Upper lobe of right lung (tissue), 1 donor: ENCODE data around the gene LMAN1L. TPM values are rescaled to one million over a fixed set of nuclear protein-coding genes. Genes with fewer than 3 reads are reported as not detected.

Experiments used
- ATAC-seq: fragments of 200-7000 bp; cut with Tn5 transposase; one replicate; pipeline ENCODE4 v1.9.1; 2020; ENCODE audit warnings: mild to moderate bottlenecking, moderate library complexity
- DNase-seq: peaks from one replicate; pipeline ENCODE4 v3.0.0-alpha.2; 2020
- H3K27ac ChIP-seq: fragments of 200-600 bp; one replicate; pipeline ENCODE4 v1.8.0; 2022
- H3K27me3 ChIP-seq: fragments of 200-600 bp; one replicate; pipeline ENCODE4 v1.8.0; 2022; ENCODE audit warnings: mild to moderate bottlenecking
- H3K36me3 ChIP-seq: fragments of 200-600 bp; one replicate; pipeline ENCODE4 v1.8.0; 2022
- H3K4me1 ChIP-seq: fragments of 200-600 bp; one replicate; pipeline ENCODE4 v1.8.0; 2022
- H3K4me3 ChIP-seq: fragments of 200-600 bp; one replicate; pipeline ENCODE4 v1.8.0; 2022; ENCODE audit warnings: mild to moderate bottlenecking
- H3K9me3 ChIP-seq: fragments of 200-600 bp; one replicate; pipeline ENCODE4 v1.8.0; 2022
- intact Hi-C: fragments of 100-400 bp; cut with DNase I; formaldehyde crosslinking; loops from one replicate; pipeline ENCODE4 v1.11.0; 2022
- total RNA-seq: library from RNA; stranded (reverse); fragmentation: NEBNext Ultra II Directional; extraction: Animal tissue kit (Norgen Biotek cat#: 25700); gene quantifications from one replicate; pipeline ENCODE4 v1.2.1, GENCODE V29; 2021
- TF ChIP-seq, protein P1 (sequence below): fragments of 200-600 bp; IDR thresholded peaks from one replicate; pipeline ENCODE4 v1.8.0; 2022; ENCODE audit warnings: antibody characterized with exemption
- donor health status: DM: no; HTN: yes; CAD: no; lungs with severe emphysema.

LMAN1L gene
- total RNA-seq, 1 donor from 2014 or later = not detected

- H3K4me3 ChIP-seq = no peak overlapping the region
- no peak for ATAC-seq
Observed at GRCh38 chr15:74850393-74850792, 37.8 kb downstream of the LMAN1L start.

DNA sequence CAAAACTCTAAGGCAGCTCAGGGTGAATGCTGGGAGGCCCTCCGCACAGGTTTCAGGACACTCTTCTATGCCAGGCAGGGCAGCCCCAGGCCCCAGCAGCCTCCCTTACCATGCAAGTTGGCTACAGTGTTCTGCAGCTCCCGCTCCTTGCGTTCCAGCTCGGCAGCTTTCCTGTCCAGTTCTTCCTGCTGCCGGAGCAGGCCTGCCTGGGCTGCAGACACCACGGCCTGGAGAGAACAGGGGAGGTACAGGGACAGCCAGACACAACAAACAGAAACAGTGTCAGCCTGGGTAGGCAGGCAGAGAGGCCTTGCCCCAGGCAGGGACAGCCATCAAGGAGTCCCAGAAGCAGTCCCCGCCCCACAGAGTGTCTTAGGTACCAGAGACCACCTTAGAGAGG, 39.3 kb downstream of the LMAN1L start:
- peaks cover 2% of the 10 kb centered on the region for H3K4me1 ChIP-seq
- H3K27me3 ChIP-seq = no peaks in the 10 kb centered on the region
- peaks cover 75% of the 10 kb centered on the region for H3K36me3 ChIP-seq
- DNase-seq = no peak
- no peaks in the 10 kb centered on the region for H3K9me3 ChIP-seq
- no peak overlapping the region for H3K4me3 ChIP-seq
- no peak overlapping the region for H3K27ac ChIP-seq
- TF ChIP-seq, protein P1, sequence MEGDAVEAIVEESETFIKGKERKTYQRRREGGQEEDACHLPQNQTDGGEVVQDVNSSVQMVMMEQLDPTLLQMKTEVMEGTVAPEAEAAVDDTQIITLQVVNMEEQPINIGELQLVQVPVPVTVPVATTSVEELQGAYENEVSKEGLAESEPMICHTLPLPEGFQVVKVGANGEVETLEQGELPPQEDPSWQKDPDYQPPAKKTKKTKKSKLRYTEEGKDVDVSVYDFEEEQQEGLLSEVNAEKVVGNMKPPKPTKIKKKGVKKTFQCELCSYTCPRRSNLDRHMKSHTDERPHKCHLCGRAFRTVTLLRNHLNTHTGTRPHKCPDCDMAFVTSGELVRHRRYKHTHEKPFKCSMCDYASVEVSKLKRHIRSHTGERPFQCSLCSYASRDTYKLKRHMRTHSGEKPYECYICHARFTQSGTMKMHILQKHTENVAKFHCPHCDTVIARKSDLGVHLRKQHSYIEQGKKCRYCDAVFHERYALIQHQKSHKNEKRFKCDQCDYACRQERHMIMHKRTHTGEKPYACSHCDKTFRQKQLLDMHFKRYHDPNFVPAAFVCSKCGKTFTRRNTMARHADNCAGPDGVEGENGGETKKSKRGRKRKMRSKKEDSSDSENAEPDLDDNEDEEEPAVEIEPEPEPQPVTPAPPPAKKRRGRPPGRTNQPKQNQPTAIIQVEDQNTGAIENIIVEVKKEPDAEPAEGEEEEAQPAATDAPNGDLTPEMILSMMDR = no peak
- ATAC-seq = no peak
- intact Hi-C loops = no loop called here

More at GRCh38 chr15:74850393-74850792, 37.8 kb downstream of the LMAN1L start:
- no peak for DNase-seq
- Histone ChIP-seq H3K27me3 (no peaks in the 10 kb centered on the region), H3K4me1 (no peaks in the 10 kb centered on the region), H3K9me3 (no peaks in the 10 kb centered on the region), H3K36me3 (peaks cover 91% of the 10 kb centered on the region), H3K27ac (no peak overlapping the region)
- intact Hi-C loops = no loop called here
- TF ChIP-seq, protein P1 = no peak

GRCh38 chr15:74854453-74855022, 41.9 kb downstream of the LMAN1L start:
- TF ChIP-seq, protein P1 = no peak
- H3K4me3 ChIP-seq = no peak overlapping the region
- DNase-seq (no peak), ATAC-seq (no peak)
- H3K4me1 ChIP-seq = peaks cover 19% of the 10 kb centered on the region
- no peaks in the 10 kb centered on the region for H3K9me3 ChIP-seq
- no peaks in the 10 kb centered on the region for H3K27me3 ChIP-seq
- intact Hi-C loops = no loop called here
- H3K27ac ChIP-seq = no peak overlapping the region
- peaks cover 50% of the 10 kb centered on the region for H3K36me3 ChIP-seq

DNA sequence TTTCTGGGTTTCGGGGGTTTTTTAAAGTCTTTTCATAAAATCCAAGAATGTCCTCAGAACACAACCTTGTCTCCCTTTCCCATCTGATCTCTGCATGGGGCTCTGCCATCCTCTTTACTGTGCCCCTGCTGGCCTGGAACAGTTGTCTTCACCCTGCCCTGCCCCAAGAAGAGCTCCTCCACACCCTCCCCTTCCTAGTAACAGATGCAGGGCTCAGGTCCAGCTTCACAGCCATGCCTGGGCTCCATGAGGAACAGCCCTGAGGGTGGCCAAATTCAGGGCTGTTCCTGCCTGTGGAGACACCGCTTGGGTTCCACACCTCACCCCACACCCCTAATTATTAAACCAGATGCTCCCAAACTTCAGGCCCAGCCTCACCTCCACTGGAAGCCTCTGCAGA, 43.2 kb downstream of the LMAN1L start:
- TF ChIP-seq, protein P1 = no peak
- Histone ChIP-seq H3K4me1 (peaks cover 25% of the 10 kb centered on the region), H3K27ac (no peak overlapping the region), H3K36me3 (peaks cover 36% of the 10 kb centered on the region), H3K27me3 (no peaks in the 10 kb centered on the region), H3K4me3 (no peak overlapping the region), H3K9me3 (no peaks in the 10 kb centered on the region)
- intact Hi-C loops = no loop called here
- ATAC-seq (no peak), DNase-seq (no peak)

DNA sequence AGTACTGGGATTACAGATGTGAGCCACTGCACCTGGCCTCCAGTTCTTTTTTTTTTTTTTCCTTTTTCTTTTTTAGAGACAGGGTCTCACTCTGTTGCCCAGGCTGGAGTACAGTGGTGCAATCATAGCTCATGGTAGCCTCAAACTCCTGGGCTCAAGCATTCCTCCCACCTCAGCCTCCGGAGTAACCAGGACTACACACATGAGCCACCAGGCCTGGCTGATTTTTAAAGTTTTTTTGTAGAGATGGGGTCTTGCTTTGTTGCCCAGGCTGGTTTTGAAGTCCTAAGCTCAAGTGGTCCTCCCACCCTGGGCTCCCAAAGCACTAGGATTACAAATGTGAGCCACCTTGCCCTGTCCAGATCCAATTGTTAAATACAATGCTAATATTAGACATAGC, 43.9 kb downstream of the LMAN1L start:
- peaks cover 25% of the 10 kb centered on the region for H3K4me1 ChIP-seq
- no peaks in the 10 kb centered on the region for H3K27me3 ChIP-seq
- peaks cover 30% of the 10 kb centered on the region for H3K36me3 ChIP-seq
- no peak overlapping the region for H3K4me3 ChIP-seq
- H3K9me3 ChIP-seq = no peaks in the 10 kb centered on the region
- no peak for ATAC-seq
- H3K27ac ChIP-seq = no peak overlapping the region
- intact Hi-C loops = no loop called here
- TF ChIP-seq, protein P1 = no peak
- no peak for DNase-seq
